Left kidney (tissue), 2 donors: ENCODE data around the gene LTB4R2. TPM values are rescaled to one million over a fixed set of nuclear protein-coding genes. Genes with fewer than 3 reads are reported as not detected.
"Not testable (repeated sequence)": the region's sequence is repeated elsewhere in the genome, so short reads cannot be mapped to it uniquely, and the experiment has no call there.

Experiments used
- DNase-seq: peaks from one replicate; pipeline ENCODE4 v3.0.0-alpha.2; 2013
- polyA plus RNA-seq: library from polyadenylated mRNA; unstranded; fragments of 120-200 nt; gene quantifications from one replicate; pipeline ENCODE4 v1.2.1, GENCODE V29; 2013; ENCODE audit not compliant: insufficient read length

LTB4R2 gene
- polyA plus RNA-seq, 1 donor, result 4.6 TPM

GRCh38 chr14:24315807-24316596, 6.1 kb downstream of the LTB4R2 start:
- no peak for DNase-seq

GRCh38 chr14:24316597-24316950, 6.6 kb downstream of the LTB4R2 start:
- DNase-seq, result no peak

- no peak for DNase-seq
These were observed 7.4 kb downstream of the LTB4R2 start for GRCh38 chr14:24317141-24317928.

GRCh38 chr14:24321212-24321975, 11.5 kb downstream of the LTB4R2 start:
- DNase-seq, result no peak

- no peak for DNase-seq
These were observed 12.7 kb downstream of the LTB4R2 start for GRCh38 chr14:24322672-24323071.

GRCh38 chr14:24323341-24323740, 13.4 kb downstream of the LTB4R2 start:
- no peak for DNase-seq

GRCh38 chr14:24324024-24324423, 14.1 kb downstream of the LTB4R2 start:
- no peak for DNase-seq

GRCh38 chr14:24325041-24325530, 15.1 kb downstream of the LTB4R2 start:
- no peak for DNase-seq

- DNase-seq, result no peak
These were observed 16.0 kb downstream of the LTB4R2 start for GRCh38 chr14:24325963-24326362.

- no peak for DNase-seq
These were observed 17.4 kb downstream of the LTB4R2 start for GRCh38 chr14:24327303-24327702.

GRCh38 chr14:24327914-24328313, 18.0 kb downstream of the LTB4R2 start:
- DNase-seq, result not testable (repeated sequence)

GRCh38 chr14:24329073-24329663, 19.2 kb downstream of the LTB4R2 start:
- DNase-seq, result no peak

- no peak for DNase-seq
These were observed 19.8 kb downstream of the LTB4R2 start for GRCh38 chr14:24329736-24330135.

- DNase-seq, result no peak
These were observed 21.2 kb downstream of the LTB4R2 start for GRCh38 chr14:24330973-24331674.

GRCh38 chr14:24331731-24332267, 21.9 kb downstream of the LTB4R2 start:
- DNase-seq, result no peak

GRCh38 chr14:24332268-24332993, 22.5 kb downstream of the LTB4R2 start:
- DNase-seq, result peak; percentile 78

GRCh38 chr14:24334431-24335291, 24.7 kb downstream of the LTB4R2 start, which contains the start of gene ADCY4:
TSS of gene ADCY4 (minus strand) at chr14:24335071. CDS start at chr14:24334652, 419 bp downstream.
- no peak for DNase-seq

- DNase-seq, result no peak
These were observed 25.7 kb downstream of the LTB4R2 start for GRCh38 chr14:24335461-24336171.
